NOMO-1 treated with dmso at 0.1 percent for 144 hours (cell line): Measurements from ENCODE around the gene PLS3.

Source experiments
- DNase-seq: peaks from one replicate; lab custom pipeline; 2025; ENCODE audit not compliant: unreplicated experiment; lab: John Stamatoyannopoulos, UW

Gene PLS3

GRCh38 chrX:115687595-115687994 lies 126.6 kb downstream of the PLS3 start:
- DNase-seq, result no peak

- DNase-seq, result no peak
These were observed 129.0 kb downstream of the PLS3 start for GRCh38 chrX:115689931-115690330.

GRCh38 chrX:115690511-115691216 lies 129.7 kb downstream of the PLS3 start:
- no peak for DNase-seq

GRCh38 chrX:115693476-115693875 lies 132.5 kb downstream of the PLS3 start:
- DNase-seq, result no peak

- no peak for DNase-seq
These were observed 133.1 kb downstream of the PLS3 start for GRCh38 chrX:115694028-115694427.

- no peak for DNase-seq
These were observed 135.1 kb downstream of the PLS3 start for GRCh38 chrX:115696039-115696438.

GRCh38 chrX:115696939-115697338 lies 136.0 kb downstream of the PLS3 start:
- DNase-seq, result no peak

- DNase-seq, result no peak
These were observed 136.8 kb downstream of the PLS3 start for GRCh38 chrX:115697806-115698205.
